Urinary bladder (tissue), 4 donors: Measurements from ENCODE around the gene GOLGA2. TPM values are rescaled to one million over a fixed set of nuclear protein-coding genes. Genes with fewer than 3 reads are reported as not detected.
"Not testable (repeated sequence)": the region's sequence is repeated elsewhere in the genome, so short reads cannot be mapped to it uniquely, and the experiment has no call there.

ENCODE experiments used
- DNase-seq: peaks from one replicate; pipeline ENCODE4 v3.0.0-alpha.2; 2015; ENCODE audit errors: extremely low spot score
- H3K27ac ChIP-seq: one replicate; pipeline ENCODE4 v1.5.1; 2013; ENCODE audit warnings: low read depth, mild to moderate bottlenecking, moderate library complexity
- H3K36me3 ChIP-seq: one replicate; pipeline ENCODE4 v1.6.1; 2013; ENCODE audit warnings: mild to moderate bottlenecking, moderate library complexity; ENCODE audit not compliant: insufficient read depth
- H3K4me1 ChIP-seq: one replicate; pipeline ENCODE4 v1.6.1; 2013; ENCODE audit warnings: mild to moderate bottlenecking, moderate library complexity; ENCODE audit not compliant: insufficient read depth
- H3K4me3 ChIP-seq: one replicate; pipeline ENCODE4 v1.5.1; 2013; ENCODE audit warnings: low read depth, low read length
- WGBS: extraction: QIAGEN DNeasy Blood & Tissue Kit; methylation state at CpG from one replicate; pipeline ENCODE4 v1.1.7; 2013; 5-methylcytosine and 5-hydroxymethylcytosine counted together
- polyA plus RNA-seq: library from polyadenylated mRNA; stranded (reverse); fragments of 200-250 nt; gene quantifications from one replicate; pipeline ENCODE4 v1.2.3, GENCODE V29; 2013
- total RNA-seq: library from RNA; depleted of rRNA; stranded (reverse); fragments of >200 nt; gene quantifications from one replicate; pipeline ENCODE4 v1.2.3, GENCODE V29; 2014
- donor health status: healthy with polysubstance abuse.
- donor health status: healthy.

The GOLGA2 gene
- total and polyA plus RNA-seq, 2 donors: 88.9 to 147 TPM

DNA sequence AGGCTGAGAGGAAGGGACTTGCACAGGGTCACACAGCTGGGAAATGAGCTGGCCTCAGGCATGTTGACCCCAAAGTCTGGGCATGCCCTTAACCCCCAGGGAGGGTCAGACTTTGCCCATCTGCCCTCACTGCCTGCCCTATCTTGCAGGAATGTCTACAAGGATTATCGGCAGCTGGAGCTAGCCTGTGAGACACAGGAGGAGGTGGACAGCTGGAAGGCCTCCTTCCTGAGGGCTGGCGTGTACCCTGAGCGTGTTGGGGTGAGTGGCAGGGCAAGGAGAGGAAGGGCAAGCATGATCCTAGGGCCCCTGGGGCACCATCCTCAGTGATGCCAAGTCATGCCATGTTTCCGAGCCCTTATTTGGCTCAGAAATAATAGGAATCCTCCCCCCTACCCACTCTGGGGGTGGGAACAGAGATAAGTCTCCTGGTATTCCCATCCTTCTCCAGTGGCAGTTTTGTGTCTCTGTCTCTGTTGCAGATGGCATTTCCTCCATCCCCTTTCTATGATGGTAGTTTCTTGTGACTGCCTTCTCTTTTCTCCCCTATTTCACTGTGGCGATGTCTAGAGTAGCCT is 28.5 kb downstream of the GOLGA2 start:
- no peak for DNase-seq
- no peak overlapping the region for H3K4me3 ChIP-seq
- 80% methylated on average over 5 of the region's 5 CpGs for WGBS
- H3K4me1 ChIP-seq: no peaks in the 10 kb centered on the region
- H3K27ac ChIP-seq: no peak overlapping the region
- no peaks in the 10 kb centered on the region for H3K36me3 ChIP-seq

DNA sequence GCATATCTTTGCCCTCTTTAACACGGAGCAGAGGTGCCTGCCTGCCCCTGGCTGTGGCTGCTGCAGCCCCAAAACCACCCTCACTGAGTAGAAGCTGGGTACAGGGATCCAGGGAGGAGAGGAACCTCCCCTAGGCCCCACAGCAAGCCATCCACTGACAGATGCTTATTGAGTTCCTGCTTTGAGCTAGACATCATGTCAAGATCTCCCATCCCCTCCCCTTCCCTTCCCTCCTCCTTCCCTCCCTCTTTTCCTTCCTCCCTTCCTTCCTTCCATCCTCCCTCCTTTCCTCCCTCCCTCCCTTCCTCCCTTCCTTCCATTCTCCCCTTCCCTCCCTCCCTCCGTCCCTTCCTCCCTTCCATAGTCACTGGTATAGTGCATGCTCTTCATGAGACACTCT is 29.3 kb downstream of the GOLGA2 start:
- Histone ChIP-seq H3K27ac (no peak overlapping the region), H3K4me1 (no peaks in the 10 kb centered on the region)
- 61% methylated on average over 2 of the region's 2 CpGs for WGBS

DNA sequence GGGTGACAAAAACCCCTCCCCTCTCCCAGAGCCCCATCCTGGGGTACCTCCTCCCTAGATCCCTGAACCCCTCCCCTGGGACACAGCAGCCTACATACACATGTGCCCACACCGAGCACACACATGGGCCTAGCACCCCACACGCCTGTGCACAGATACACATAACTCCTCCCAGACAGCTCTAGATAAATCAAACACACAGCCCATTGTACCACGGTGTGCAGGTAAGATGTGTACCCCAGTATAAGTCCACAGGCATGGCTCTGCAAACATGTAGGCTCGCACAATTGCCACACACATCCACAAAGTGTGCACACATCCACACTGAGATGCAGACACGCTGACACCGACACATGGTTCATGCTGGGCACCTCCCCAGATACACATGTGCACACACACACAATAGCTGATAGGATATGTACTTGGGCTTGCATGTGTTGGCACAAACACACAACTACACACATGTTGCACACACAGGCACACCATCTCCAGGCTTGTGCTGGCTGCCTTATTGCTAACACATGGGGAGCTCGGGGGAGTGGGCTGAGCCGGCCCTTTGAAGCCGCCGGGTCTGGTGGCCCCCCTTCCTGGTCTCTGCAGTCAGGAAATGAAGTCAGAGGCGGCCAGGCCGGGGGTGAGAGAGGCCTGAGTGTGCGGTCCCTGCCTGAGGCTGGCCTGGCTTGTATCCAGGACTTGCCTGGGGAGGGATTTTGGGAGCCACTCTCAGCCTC is 30.2 kb downstream of the GOLGA2 start:
- Histone ChIP-seq H3K4me1 (no peaks in the 10 kb centered on the region), H3K36me3 (no peaks in the 10 kb centered on the region), H3K4me3 (no peak overlapping the region), H3K27ac (no peak overlapping the region)
- DNase-seq: peak; percentile 53
- WGBS: 37% methylated on average over 13 of the region's 13 CpGs

More for the DNA sequence above, 29.3 kb downstream of the GOLGA2 start:
- DNase-seq: no peak
- no peaks in the 10 kb centered on the region for H3K36me3 ChIP-seq
- no peak overlapping the region for H3K4me3 ChIP-seq

DNA sequence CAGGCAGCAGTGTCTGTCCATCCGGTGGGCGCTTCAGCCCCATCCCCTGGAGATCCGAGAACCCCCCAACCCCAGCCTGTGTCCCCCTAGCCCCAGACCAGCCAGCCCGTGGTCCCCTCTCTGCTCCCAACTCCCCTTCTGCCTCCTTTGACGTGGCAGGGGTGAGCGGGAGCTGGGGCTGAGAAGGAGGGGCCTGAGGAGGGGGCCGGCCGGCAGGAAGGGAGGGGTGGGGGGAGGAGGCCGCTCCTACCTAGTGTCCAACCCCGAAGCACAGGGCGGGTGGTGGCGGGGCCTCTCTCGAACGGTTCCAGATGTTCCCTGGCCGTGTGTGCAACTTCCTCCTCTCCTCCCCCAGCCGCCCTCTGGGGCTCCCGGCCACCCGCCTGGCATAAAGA is 31.0 kb downstream of the GOLGA2 start:
- Histone ChIP-seq H3K36me3 (no peaks in the 10 kb centered on the region), H3K4me3 (peak overlapping the region; percentile 13), H3K27ac (peak overlapping the region; percentile 59), H3K4me1 (no peaks in the 10 kb centered on the region)
- peak; percentile 79 for DNase-seq
- 10% methylated on average over 18 of the region's 18 CpGs for WGBS

DNA sequence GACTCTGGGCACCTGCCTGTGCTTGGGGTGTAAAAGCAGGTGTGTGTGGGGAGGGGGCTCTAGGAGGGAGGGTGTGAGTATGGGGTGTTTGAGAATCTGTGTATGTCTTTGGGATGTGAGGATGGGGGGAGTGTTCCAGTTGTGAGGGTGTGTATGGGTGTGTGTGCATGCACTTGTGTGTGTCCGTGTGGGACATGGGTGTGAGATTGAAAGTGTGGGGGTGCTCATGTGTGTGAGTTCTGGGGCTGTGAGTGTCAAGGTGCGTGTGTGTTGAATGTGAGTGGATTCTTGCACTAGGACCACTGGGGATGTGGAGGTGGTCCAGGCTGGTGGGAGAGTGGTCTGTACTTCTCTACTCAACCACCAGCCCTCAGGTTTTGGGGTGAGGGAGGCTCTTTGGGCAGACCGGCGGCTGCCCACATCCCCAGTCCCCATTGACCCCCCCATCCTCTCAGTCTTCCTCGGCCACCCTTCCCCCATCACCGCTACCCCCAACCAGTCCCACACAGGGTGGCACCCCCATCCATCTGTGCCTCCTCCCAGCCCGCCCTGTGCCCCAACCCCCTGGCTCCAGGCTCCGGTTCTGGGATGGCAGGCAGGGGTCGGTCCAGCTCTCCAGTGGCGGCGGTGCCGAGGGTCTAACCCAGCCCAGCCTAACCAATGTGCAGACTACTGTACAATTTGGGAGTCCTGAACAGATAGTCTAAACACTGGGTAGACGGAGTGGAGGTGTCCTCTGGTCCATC is 31.5 kb downstream of the GOLGA2 start:
- no peak for DNase-seq
- 32% methylated on average over 13 of the region's 13 CpGs for WGBS

DNA sequence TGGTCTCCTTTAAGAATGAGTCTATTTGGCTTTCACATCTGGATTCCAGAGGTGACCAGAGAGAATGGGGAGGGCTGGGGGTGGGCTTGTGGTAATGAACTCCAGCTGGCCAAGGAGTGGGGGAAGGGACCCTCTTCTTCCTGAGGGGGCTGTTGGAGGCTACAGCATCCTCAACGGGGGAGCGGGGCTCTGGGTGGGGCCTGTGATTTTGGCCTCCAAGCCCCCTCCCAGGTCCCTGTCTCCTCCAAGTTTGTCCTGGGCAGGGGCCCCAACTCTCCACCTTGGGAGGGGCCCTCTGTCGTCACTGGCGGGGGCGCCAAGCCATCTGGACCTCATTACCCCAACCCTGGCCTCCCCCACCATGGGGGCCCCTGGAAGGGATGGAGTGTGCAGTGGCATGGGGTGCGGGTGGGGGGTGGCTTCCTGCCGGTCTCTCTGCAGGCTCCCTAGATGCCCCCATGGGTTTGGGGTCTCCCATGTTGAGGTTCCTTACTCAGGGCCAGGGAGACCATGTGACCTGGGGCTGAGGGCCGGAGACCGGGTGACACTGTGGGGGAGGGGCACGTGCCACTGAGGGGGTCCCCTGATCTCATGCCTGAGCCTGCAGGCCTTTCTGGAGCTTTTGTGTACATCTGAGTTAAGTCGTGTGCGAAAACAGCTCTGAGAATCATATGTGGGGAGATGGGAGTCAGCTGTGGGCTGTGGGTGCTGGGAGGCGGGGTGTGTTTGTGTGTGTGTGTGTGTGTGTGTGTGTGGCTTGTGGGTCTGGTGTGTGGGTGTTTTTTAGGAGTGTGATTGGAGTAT is 32.4 kb downstream of the GOLGA2 start:
- Histone ChIP-seq H3K36me3 (no peaks in the 10 kb centered on the region), H3K4me3 (no peak overlapping the region), H3K4me1 (no peaks in the 10 kb centered on the region), H3K27ac (peak overlapping the region; percentile 52)
- 33% methylated on average over 13 of the region's 13 CpGs for WGBS
- DNase-seq: peak; percentile 50

More for the DNA sequence above, 31.5 kb downstream of the GOLGA2 start:
- Histone ChIP-seq H3K36me3 (no peaks in the 10 kb centered on the region), H3K4me3 (peak overlapping the region; percentile 13), H3K27ac (peak overlapping the region; percentile 59), H3K4me1 (no peaks in the 10 kb centered on the region)

DNA sequence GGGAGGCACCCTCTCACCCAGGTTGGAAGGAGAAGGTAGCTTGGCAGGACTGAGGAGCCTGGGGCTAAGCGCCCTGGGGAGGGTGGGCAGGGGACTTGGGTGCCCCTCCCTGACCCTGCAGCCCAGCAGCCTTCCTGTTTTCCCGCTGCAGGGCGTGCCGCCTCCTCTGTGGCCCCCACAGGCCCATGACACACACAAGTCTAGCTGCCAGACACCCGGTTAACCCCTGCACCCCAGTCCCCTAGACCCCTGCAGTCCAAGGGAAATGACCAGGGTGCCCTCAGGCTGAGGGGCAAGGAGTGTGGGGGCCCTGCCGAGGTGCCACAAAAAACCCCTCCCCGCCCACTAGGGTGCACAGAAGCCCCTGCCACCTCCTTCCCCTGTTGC is 33.0 kb downstream of the GOLGA2 start:
- WGBS: 40% methylated on average over 7 of the region's 7 CpGs
- Histone ChIP-seq H3K4me3 (no peak overlapping the region), H3K27ac (peak overlapping the region; percentile 12), H3K4me1 (no peaks in the 10 kb centered on the region), H3K36me3 (no peaks in the 10 kb centered on the region)
- no peak for DNase-seq

DNA sequence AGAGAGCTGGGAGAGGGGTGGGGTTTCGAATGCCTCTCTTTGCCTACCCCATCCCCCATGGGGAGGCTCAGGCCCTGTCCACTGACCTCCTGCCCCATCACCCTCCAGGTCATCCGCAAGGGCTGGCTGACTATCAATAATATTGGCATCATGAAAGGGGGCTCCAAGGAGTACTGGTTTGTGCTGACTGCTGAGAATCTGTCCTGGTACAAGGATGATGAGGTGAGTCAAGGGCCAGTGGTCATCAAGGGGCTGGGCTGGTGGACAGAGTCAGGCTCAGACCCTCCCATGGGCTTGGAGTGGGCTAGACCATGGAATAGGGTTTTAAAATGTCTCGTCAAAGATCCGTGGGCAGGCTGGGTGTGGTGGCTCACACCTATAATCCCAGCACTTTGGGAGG is 33.7 kb downstream of the GOLGA2 start:
- WGBS: 80% methylated on average over 4 of the region's 4 CpGs
- Histone ChIP-seq H3K4me3 (no peak overlapping the region), H3K4me1 (no peaks in the 10 kb centered on the region), H3K36me3 (no peaks in the 10 kb centered on the region), H3K27ac (no peak overlapping the region)
- no peak for DNase-seq

DNA sequence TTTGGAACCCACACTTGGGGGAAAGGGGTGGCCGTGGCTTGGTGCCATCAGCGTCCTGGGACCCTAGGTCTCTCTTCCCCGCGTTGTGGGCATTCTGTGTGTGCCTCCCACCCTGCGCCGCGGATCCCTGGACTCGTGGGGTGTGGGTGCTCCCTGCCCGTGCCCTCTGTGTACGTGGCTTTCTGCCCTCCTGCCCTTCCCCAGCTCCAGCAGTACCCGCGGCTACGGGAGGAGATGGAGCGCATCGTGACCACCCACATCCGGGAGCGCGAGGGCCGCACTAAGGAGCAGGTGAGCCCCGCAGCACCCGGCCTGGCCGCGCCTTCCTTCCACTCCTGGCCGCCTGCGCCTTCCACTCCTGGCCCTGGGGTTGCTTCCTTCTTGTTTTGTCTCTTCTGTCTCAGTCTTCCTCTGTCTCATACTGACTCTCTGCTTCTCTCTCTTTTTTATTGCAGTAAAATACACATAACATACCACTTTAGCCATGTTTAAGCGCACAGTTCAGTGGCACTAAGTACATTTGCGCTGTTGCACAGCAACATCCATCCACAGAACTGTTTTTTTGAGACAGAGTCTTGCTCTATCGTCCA is 41.9 kb downstream of the GOLGA2 start:
- Histone ChIP-seq H3K4me1 (no peaks in the 10 kb centered on the region), H3K4me3 (no peak overlapping the region), H3K27ac (no peak overlapping the region), H3K36me3 (no peaks in the 10 kb centered on the region)
- no peak for DNase-seq
- 87% methylated on average over 28 of the region's 28 CpGs for WGBS

DNA sequence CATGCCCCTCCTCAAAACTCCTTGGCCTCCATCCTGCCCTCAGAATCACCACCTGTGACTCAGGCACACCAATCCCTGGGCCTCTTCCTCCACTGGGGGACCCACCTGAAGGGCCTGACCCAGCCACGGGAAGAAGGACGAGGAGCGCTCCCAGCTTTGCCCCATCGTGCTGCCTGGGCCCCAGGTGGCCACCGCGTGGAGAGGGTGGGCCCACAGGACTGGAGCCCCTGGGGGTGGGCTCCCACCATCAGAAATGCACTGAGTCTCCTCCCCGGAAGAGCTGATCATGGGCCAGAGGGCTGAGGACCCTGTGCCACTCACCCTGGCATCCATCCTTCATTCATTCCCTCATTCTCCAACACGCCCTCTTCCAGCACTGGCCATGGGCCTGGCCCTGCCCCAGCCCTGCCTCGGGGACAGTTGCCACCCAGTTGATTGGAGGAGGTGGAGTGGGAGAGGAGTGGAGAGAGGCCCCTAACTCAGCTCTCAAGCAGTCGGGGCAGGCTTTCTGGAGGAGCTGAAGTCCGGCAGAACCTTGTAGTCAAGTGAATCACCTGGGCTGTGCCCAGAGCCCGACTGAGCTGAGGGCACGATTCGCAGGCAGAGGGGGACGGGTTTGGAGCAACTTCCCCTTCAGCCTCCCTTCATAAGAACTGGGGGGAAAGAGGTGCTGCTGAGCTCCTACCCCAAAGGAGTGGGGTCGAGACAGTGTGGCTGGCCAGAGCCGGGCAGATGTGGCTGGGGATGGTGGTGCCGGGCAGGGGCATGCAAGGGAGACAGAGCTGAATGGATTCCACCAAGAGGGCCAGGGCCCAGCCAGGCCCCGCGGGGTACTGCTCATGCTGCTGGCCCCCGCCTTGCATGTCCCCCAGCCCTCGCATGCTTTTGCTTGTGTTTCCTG is 43.0 kb downstream of the GOLGA2 start:
- no peak overlapping the region for H3K27ac ChIP-seq
- H3K4me1 ChIP-seq: no peaks in the 10 kb centered on the region
- DNase-seq: no peak
- WGBS: 77% methylated on average over 22 of the region's 22 CpGs
- no peaks in the 10 kb centered on the region for H3K36me3 ChIP-seq
- no peak overlapping the region for H3K4me3 ChIP-seq

DNA sequence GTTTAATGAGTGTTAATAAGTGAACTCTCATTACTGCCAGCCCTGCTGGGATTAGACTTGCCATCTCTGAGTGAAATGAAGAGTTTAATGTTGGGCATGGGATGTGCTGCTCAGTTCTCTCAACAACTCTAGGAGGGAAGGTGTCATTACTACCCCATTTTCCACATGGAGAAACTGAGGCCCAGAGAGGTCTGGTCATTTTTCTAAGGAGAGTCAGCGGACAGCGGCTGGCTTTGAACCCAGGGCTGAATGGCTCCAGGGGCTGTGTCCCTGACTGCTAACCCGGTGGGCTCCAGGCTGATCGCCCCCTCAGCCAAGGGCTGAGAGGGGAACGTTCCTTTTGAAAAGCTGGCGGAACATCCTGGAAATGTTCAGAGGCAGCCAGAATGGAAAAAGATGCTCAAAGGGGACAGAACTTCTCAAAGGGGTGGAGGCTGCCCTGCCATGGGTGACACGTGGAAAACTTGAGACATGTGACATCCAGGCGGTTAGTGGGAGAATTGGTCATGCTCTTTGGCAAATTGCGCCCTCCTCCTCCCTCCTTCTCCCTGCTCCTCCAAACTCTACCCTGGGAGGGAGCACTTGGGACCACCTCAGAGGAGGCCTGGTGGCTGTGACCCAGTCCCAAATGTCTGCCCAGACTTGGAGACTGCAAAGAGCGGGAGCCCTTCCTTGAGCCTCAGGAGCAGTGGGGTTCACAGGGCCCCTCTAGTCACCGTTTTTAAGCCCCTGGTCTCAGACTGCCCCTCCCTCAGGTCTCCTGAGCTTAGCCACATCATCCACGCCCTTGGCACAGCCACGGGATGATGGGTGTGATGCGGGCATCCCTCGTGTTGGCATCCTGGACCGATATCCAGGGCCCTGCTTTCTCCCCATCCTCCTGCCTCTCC is 43.9 kb downstream of the GOLGA2 start:
- Histone ChIP-seq H3K36me3 (no peaks in the 10 kb centered on the region), H3K27ac (no peak overlapping the region), H3K4me1 (no peaks in the 10 kb centered on the region), H3K4me3 (no peak overlapping the region)
- no peak for DNase-seq
- WGBS: 66% methylated on average over 16 of the region's 16 CpGs

DNA sequence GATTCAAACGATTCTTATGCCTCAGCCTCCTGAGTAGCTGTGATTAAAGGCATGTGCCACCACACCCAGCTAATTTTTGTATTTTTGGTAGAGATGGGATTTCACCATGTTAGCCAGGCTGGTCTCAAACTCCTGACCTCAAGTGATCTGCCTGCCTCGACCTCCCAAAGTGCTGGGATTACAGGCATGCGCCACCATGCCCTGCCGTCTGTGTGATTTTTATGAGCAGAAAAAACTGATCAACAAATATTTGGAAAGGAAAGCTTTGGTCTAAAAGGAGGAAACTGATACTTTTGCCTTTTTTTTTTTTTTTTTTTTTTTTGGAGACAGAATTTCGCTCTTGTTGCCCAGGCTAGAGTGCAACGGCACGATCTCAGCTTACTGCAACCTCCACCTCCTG is 44.9 kb downstream of the GOLGA2 start:
- not testable (repeated sequence) for H3K4me1 ChIP-seq, DNase-seq, H3K36me3 ChIP-seq, H3K4me3 ChIP-seq, H3K27ac ChIP-seq
- WGBS: 79% methylated on average over 7 of the region's 7 CpGs
